Measurements from ENCODE around the gene PLBD2. TPM values are rescaled to one million over a fixed set of nuclear protein-coding genes. Genes with fewer than 3 reads are reported as not detected.
A peak's percentile ranks its signal among the peaks of the same experiment; 100 is the strongest.

Gene PLBD2
- total and polyA plus RNA-seq, 9 of the 15 experiments (the other 6 are each of a cell fraction or from before 2014, with no cell fraction given) = 2.4 to 37.4 (median 6.0) TPM

DNA sequence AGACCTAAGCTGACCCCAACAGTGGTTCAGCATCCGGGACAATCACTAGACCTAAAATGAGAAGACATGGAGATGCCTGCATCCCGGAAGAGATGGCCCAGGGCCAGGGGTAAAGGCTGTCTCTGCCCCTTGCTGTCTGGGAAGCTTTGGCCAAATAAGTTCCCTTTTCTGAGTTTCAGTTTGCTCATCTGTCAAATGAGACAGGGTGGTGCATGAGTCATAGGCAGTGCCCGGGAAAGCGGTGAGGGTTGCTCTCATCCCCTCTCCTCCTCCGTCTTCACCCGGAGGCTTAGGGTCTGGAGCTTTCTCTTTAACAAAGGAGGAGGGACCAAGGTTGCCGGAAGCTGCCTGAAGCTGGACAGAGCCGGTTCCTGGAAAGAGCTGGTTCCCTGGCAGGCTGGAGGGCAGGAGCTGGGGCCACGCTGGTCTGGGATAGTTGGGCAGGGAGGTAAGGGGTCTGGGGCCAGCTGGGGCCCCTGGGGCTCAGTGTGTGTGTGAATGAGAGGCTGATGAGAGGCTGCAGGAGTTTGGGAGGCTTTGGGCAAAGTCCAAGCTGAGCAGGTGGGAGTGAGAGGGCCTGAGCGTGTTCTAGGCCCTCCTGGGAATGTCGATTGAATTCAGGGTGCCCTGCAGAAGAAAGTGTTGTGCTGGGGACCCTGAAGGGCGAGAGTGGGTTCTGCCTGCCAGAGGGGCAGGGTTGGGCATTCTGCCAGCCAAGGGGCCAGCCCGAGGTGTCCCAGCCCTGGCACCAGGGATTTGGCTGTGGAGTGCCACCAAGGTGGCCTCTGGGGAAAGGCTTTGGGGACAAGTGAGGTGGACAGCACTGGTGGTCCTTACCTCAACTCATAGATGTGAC, 63.9 kb downstream of the PLBD2 start, which contains the start of gene SDSL (continued):
- TF ChIP-seq, protein P1, sequence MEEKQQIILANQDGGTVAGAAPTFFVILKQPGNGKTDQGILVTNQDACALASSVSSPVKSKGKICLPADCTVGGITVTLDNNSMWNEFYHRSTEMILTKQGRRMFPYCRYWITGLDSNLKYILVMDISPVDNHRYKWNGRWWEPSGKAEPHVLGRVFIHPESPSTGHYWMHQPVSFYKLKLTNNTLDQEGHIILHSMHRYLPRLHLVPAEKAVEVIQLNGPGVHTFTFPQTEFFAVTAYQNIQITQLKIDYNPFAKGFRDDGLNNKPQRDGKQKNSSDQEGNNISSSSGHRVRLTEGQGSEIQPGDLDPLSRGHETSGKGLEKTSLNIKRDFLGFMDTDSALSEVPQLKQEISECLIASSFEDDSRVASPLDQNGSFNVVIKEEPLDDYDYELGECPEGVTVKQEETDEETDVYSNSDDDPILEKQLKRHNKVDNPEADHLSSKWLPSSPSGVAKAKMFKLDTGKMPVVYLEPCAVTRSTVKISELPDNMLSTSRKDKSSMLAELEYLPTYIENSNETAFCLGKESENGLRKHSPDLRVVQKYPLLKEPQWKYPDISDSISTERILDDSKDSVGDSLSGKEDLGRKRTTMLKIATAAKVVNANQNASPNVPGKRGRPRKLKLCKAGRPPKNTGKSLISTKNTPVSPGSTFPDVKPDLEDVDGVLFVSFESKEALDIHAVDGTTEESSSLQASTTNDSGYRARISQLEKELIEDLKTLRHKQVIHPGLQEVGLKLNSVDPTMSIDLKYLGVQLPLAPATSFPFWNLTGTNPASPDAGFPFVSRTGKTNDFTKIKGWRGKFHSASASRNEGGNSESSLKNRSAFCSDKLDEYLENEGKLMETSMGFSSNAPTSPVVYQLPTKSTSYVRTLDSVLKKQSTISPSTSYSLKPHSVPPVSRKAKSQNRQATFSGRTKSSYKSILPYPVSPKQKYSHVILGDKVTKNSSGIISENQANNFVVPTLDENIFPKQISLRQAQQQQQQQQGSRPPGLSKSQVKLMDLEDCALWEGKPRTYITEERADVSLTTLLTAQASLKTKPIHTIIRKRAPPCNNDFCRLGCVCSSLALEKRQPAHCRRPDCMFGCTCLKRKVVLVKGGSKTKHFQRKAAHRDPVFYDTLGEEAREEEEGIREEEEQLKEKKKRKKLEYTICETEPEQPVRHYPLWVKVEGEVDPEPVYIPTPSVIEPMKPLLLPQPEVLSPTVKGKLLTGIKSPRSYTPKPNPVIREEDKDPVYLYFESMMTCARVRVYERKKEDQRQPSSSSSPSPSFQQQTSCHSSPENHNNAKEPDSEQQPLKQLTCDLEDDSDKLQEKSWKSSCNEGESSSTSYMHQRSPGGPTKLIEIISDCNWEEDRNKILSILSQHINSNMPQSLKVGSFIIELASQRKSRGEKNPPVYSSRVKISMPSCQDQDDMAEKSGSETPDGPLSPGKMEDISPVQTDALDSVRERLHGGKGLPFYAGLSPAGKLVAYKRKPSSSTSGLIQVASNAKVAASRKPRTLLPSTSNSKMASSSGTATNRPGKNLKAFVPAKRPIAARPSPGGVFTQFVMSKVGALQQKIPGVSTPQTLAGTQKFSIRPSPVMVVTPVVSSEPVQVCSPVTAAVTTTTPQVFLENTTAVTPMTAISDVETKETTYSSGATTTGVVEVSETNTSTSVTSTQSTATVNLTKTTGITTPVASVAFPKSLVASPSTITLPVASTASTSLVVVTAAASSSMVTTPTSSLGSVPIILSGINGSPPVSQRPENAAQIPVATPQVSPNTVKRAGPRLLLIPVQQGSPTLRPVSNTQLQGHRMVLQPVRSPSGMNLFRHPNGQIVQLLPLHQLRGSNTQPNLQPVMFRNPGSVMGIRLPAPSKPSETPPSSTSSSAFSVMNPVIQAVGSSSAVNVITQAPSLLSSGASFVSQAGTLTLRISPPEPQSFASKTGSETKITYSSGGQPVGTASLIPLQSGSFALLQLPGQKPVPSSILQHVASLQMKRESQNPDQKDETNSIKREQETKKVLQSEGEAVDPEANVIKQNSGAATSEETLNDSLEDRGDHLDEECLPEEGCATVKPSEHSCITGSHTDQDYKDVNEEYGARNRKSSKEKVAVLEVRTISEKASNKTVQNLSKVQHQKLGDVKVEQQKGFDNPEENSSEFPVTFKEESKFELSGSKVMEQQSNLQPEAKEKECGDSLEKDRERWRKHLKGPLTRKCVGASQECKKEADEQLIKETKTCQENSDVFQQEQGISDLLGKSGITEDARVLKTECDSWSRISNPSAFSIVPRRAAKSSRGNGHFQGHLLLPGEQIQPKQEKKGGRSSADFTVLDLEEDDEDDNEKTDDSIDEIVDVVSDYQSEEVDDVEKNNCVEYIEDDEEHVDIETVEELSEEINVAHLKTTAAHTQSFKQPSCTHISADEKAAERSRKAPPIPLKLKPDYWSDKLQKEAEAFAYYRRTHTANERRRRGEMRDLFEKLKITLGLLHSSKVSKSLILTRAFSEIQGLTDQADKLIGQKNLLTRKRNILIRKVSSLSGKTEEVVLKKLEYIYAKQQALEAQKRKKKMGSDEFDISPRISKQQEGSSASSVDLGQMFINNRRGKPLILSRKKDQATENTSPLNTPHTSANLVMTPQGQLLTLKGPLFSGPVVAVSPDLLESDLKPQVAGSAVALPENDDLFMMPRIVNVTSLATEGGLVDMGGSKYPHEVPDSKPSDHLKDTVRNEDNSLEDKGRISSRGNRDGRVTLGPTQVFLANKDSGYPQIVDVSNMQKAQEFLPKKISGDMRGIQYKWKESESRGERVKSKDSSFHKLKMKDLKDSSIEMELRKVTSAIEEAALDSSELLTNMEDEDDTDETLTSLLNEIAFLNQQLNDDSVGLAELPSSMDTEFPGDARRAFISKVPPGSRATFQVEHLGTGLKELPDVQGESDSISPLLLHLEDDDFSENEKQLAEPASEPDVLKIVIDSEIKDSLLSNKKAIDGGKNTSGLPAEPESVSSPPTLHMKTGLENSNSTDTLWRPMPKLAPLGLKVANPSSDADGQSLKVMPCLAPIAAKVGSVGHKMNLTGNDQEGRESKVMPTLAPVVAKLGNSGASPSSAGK (IDR thresholded peaks at IDR 0.05) = peak; percentile 52; the same call in 1 of the 2 replicates
- TF ChIP-seq NEUROD1 (IDR thresholded peaks at IDR 0.05; ENCODE audit: borderline replicate concordance, low read depth, low read length, partially characterized antibody) = peak; percentile 76
- TF ChIP-seq TAF7 (tag; IDR thresholded peaks at IDR 0.05) = peak; percentile 89
- peak; percentile 85 for TF ChIP-seq POLR2B (IDR thresholded peaks at IDR 0.05; ENCODE audit: low read depth, partially characterized antibody)
- peak; percentile 80 for TF ChIP-seq JUNB (CRISPR knock-in tag; conservative IDR thresholded peaks at IDR 0.05)
- TF ChIP-seq HMGN3 (IDR thresholded peaks at IDR 0.05; ENCODE audit: borderline replicate concordance, extremely low read depth, insufficient read length, low read depth, low read length) = no peak
- peak; percentile 76 for TF ChIP-seq ELF1 (tag; IDR thresholded peaks at IDR 0.05)
- TF ChIP-seq ZNF445 (CRISPR knock-in tag; IDR thresholded peaks at IDR 0.05; ENCODE audit: low read depth) = no peak
- peak in 1 of 2 experiments; percentile 8; a peak in 1 of 3 replicates for TF ChIP-seq CBX3 (IDR thresholded peaks at IDR 0.05; ENCODE audit: borderline replicate concordance in 1 of 2, low read length in 2 of 2)
- no peak for TF ChIP-seq DNMT1 (IDR thresholded peaks at IDR 0.05)
- peak; percentile 89 for TF ChIP-seq ZFX (CRISPR knock-in tag; IDR thresholded peaks at IDR 0.05)
- no peak; the same call in 1 of the 2 replicates for TF ChIP-seq NCOA1 (IDR thresholded peaks at IDR 0.05; ENCODE audit: low read depth)
- peak in 1 of 2 experiments; percentile 40; a peak in 1 of 4 replicates for TF ChIP-seq TRIM24 (IDR thresholded peaks at IDR 0.05)
- TF ChIP-seq ZNF668 (CRISPR knock-in tag; IDR thresholded peaks at IDR 0.05) = no peak
- peak; percentile 88 for TF ChIP-seq ZNF766 (CRISPR knock-in tag; conservative IDR thresholded peaks at IDR 0.05)
- no peak; the same call in 1 of the 2 replicates for TF ChIP-seq BHLHE40 (IDR thresholded peaks at IDR 0.05; ENCODE audit: low read length)
- peak; percentile 93 for TF ChIP-seq GTF2E2 (tag; IDR thresholded peaks at IDR 0.05)

Measured in K562 (cell line).